ENCODE results near the gene CCDC127. TPM values are rescaled to one million over a fixed set of nuclear protein-coding genes. Genes with fewer than 3 reads are reported as not detected.
A peak's percentile ranks its signal among the peaks of the same experiment; 100 is the strongest.
"Not testable (repeated sequence)": the region's sequence is repeated elsewhere in the genome, so short reads cannot be mapped to it uniquely, and the experiment has no call there.

The CCDC127 gene, protein sequence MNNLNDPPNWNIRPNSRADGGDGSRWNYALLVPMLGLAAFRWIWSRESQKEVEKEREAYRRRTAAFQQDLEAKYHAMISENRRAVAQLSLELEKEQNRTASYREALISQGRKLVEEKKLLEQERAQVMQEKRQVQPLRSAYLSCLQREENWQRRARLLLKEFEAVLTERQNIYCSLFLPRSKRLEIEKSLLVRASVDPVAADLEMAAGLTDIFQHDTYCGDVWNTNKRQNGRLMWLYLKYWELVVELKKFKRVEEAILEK
- 6.3 TPM for total RNA-seq

DNA sequence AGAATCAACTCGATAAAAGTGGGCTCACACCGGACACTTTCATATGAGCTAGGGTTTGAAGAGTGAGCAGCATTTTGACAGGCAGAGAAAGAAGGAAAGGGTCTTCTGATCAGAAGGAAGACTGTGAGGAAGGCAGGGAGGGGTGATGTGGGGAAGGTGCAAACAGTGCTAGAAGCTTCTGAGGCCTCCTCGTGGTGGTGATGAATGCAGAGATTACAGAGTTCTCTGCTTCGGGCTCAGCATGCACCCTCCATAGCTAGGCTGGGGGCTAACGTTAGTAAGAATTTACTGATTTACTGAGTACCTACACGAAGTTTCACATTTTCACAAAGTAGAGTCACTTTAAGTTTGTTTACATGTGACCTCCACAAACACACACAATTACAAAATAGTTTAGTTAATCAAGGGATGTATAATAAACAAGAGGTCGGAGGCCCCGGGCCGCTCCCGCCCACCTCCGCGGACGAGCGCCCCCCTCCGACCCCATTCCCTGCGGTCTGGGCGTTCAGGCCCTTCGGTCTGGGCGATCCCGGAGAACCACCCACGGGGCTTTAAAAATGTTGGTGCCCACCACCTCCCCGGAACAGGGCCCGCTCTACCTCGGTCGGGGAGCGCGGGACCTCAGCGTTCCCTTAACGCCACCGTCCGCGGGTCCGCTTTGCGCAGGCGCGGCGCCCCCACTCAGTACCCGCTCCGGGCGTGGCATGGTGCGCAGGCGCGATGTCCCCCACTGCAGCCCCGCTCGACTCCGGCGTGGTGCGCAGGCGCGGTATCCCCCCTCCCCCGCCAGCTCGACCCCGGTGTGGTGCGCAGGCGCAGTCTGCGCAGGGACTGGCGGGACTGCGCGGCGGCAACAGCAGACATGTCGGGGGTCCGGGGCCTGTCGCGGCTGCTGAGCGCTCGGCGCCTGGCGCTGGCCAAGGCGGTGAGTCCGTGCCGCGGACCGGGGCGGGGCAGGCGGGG lies at the start of gene CCDC127, which contains the start of gene SDHA:
TSS of gene CCDC127 (minus strand) at position 660 of the 963 bp plus-strand sequence. CDS start 1,304 bp downstream, outside the sequence.
TSS of gene SDHA (plus strand) at position 827 of the 963 bp plus-strand sequence. CDS start at position 863, 36 bp downstream.
- not testable (repeated sequence) for H3K36me3 ChIP-seq (ENCODE audit: control insufficient read depth in 3 of 3, insufficient read depth in 3 of 3, low read length in 3 of 3); H3K27me3 ChIP-seq (ENCODE audit: control insufficient read depth in 3 of 3, insufficient read depth in 3 of 3, low read length in 3 of 3); H3K9me3 ChIP-seq (ENCODE audit: control insufficient read depth in 3 of 3, low read length in 3 of 3)
- H3K27ac ChIP-seq (ENCODE audit: low read depth, low read length), result peak within 1 kb of the TSS; percentile 96
- H3K4me3 ChIP-seq (ENCODE audit: low read length in 3 of 3), result peak within 1 kb of the TSS; percentile 82 to 93 (median 90)
- peaks cover 13 to 32% (median 23%) of the 10 kb centered on the region in 3 donors for H3K4me1 ChIP-seq (ENCODE audit: control insufficient read depth in 3 of 3, insufficient read depth in 3 of 3, low read length in 3 of 3)
- H3K9ac ChIP-seq (ENCODE audit: low read depth in 1 of 3, low read length in 3 of 3), result peak within 1 kb of the TSS; percentile 94 to 98 (median 97)

DNA sequence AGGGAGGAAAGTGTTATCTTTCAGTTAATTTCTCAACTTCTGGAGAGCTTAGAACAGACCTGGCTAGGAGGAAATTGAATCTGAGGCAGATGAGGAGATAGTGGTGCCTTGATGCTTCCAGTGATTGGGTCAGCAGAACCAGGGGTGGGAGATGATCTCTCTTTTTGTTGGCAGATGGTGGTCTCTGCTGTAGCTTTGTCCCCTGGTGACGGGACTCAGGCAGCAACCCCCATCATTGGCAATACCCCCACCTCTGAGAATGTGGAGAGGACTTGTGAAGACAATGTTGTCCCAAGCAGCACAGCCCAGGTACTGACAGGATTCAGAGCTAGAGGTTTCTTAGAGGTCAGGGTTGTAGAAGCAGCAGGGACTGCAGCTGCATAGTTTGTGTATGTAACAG lies 49.8 kb upstream of the CCDC127 start:
- H3K27ac ChIP-seq (ENCODE audit: low read depth, low read length), result no peak overlapping the region
- H3K36me3 ChIP-seq (ENCODE audit: control insufficient read depth in 3 of 3, insufficient read depth in 3 of 3, low read length in 3 of 3), result peaks cover 12 to 25% (median 22%) of the 10 kb centered on the region in 3 donors
- no peak overlapping the region for H3K9ac ChIP-seq (ENCODE audit: low read depth in 1 of 3, low read length in 3 of 3)

DNA sequence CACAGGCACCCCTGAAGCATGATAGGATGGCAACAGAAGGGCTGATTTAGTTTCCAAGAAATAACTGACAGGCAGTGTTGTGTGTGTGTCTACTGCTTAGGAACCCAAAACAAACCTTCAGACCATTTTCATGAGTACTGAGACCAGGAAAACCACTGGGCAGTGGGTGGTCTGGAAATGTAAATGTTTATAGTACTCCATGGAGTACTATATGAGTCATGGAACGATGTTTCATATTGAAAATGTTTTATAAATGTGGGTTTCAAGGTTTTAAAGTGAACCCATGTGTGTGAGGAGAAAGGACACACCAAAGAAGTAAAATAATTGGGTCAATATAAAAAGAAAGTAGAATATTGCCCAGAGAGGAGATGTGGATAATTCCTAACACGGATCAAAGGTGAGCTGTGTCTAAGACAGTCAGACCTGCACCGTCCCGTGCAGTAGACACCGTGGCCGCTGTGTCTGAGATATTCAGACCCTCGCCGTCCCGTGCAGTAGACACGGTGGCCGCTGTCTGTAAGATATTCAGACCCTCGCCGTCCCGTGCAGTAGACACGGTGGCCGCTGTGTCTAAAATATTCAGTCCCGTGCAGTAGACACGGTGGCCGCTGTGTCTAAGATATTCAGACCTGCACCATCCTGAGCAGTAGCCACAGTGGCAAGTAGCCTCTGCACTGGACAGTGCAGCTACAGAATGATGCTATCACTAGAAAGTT lies 48.5 kb upstream of the CCDC127 start:
- H3K4me3 ChIP-seq (ENCODE audit: low read length in 3 of 3); H3K4me1 ChIP-seq (ENCODE audit: control insufficient read depth in 3 of 3, insufficient read depth in 3 of 3, low read length in 3 of 3); H3K27ac ChIP-seq (ENCODE audit: low read depth, low read length); H3K9me3 ChIP-seq (ENCODE audit: control insufficient read depth in 3 of 3, low read length in 3 of 3); H3K9ac ChIP-seq (ENCODE audit: low read depth in 1 of 3, low read length in 3 of 3); H3K27me3 ChIP-seq (ENCODE audit: control insufficient read depth in 3 of 3, insufficient read depth in 3 of 3, low read length in 3 of 3): not testable (repeated sequence)
- peaks cover 12 to 25% (median 25%) of the 10 kb centered on the region in 3 donors for H3K36me3 ChIP-seq (ENCODE audit: control insufficient read depth in 3 of 3, insufficient read depth in 3 of 3, low read length in 3 of 3)

More for the DNA sequence above, 49.8 kb upstream of the CCDC127 start:
- Histone ChIP-seq H3K27me3 (ENCODE audit: control insufficient read depth in 3 of 3, insufficient read depth in 3 of 3, low read length in 3 of 3) (no peaks in the 10 kb centered on the region), H3K4me1 (ENCODE audit: control insufficient read depth in 3 of 3, insufficient read depth in 3 of 3, low read length in 3 of 3) (peaks cover 0 to 10% (median 6%) of the 10 kb centered on the region in 3 donors), H3K9me3 (ENCODE audit: control insufficient read depth in 3 of 3, low read length in 3 of 3) (no peaks in the 10 kb centered on the region), H3K4me3 (ENCODE audit: low read length in 3 of 3) (no peak overlapping the region)

DNA sequence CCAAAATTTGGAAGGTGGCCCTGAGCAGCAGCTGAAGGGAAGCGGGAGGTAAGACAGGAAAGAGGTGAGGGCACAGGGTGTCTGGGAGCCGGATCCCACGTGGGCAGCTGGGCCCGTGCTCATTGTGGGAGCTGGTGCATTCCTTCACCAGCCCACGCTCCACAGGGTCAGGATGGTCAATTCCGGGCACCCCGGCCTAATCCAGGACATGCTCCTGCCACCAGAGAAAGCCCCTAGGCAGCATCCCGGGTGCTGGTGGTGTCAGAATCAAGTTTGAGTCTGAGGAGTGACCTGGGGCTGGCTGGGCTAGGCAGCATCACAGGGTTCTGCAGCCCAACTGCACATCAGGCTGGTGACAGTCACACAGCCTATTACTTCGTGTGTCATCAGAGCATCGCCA lies 46.4 kb upstream of the CCDC127 start:
- H3K4me3 ChIP-seq (ENCODE audit: low read length in 3 of 3), result no peak overlapping the region
- H3K27me3 ChIP-seq (ENCODE audit: control insufficient read depth in 3 of 3, insufficient read depth in 3 of 3, low read length in 3 of 3), result no peaks in the 10 kb centered on the region
- H3K4me1 ChIP-seq (ENCODE audit: control insufficient read depth in 3 of 3, insufficient read depth in 3 of 3, low read length in 3 of 3), result peaks cover 0 to 6% (median 6%) of the 10 kb centered on the region in 3 donors
- H3K27ac ChIP-seq (ENCODE audit: low read depth, low read length), result peak overlapping the region; percentile 15
- H3K36me3 ChIP-seq (ENCODE audit: control insufficient read depth in 3 of 3, insufficient read depth in 3 of 3, low read length in 3 of 3), result peaks cover 12 to 25% (median 25%) of the 10 kb centered on the region in 3 donors
- H3K9ac ChIP-seq (ENCODE audit: low read depth in 1 of 3, low read length in 3 of 3), result no peak overlapping the region
- H3K9me3 ChIP-seq (ENCODE audit: control insufficient read depth in 3 of 3, low read length in 3 of 3), result no peaks in the 10 kb centered on the region

DNA sequence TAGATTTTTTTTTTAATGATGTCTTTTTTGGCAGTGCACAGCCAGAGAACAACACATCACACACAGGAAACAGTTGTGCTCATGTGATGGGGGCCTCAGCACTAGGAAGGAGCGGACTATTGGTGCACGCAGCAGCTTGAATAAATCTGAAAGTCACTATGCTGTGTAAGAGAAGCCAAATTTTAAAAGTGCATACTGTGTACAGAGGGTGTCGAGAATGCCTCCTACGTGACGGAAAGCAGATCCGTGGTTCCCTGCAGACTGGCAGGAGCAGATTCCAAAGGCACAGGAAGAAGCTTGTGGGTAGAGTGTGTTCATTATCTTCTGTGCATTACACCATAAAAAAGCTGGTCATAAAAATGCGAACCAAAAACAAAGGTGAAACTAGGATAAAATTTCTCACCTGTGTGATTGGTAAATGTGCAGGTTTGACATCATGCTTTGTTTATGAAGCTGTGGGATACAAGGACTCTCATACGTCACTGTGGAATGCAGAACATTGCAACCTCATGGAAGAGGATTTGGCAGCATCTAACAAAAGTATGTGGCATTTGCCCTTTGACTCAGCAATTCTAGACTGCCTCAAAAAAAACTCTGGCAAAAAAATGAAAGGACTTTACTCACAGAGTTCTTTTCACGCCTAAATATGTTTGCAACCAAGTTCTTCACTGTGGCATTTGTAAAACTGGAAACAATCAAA lies 45.5 kb upstream of the CCDC127 start:
- H3K4me1 ChIP-seq (ENCODE audit: control insufficient read depth in 3 of 3, insufficient read depth in 3 of 3, low read length in 3 of 3); H3K4me3 ChIP-seq (ENCODE audit: low read length in 3 of 3); H3K9me3 ChIP-seq (ENCODE audit: control insufficient read depth in 3 of 3, low read length in 3 of 3); H3K9ac ChIP-seq (ENCODE audit: low read depth in 1 of 3, low read length in 3 of 3); H3K27me3 ChIP-seq (ENCODE audit: control insufficient read depth in 3 of 3, insufficient read depth in 3 of 3, low read length in 3 of 3): not testable (repeated sequence)
- Histone ChIP-seq H3K27ac (ENCODE audit: low read depth, low read length) (peak overlapping the region; percentile 30), H3K36me3 (ENCODE audit: control insufficient read depth in 3 of 3, insufficient read depth in 3 of 3, low read length in 3 of 3) (peaks cover 12 to 26% (median 25%) of the 10 kb centered on the region in 3 donors)

DNA sequence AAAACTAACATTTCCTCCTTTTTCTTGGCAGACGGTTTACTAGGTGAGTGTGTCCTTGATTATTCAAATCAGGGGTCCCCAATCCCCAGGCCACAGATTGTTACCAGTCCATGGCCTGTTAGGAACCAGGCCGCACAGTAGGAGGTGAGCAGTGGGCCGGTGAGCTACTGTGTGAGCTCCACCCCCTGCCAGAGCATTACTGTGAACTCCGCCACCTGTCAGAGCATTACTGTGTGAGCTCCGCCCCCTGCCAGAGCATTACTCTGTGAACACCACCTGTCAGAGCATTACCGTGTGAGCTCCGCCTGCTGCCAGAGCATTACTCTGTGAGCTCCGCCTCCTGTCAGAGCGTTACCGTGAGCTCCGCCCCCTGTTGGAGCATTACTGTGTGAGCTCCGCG lies 39.2 kb upstream of the CCDC127 start:
- peaks cover 25 to 35% (median 30%) of the 10 kb centered on the region in 3 donors for H3K36me3 ChIP-seq (ENCODE audit: control insufficient read depth in 3 of 3, insufficient read depth in 3 of 3, low read length in 3 of 3)
- peaks cover 0 to 2% (median 0%) of the 10 kb centered on the region in 3 donors for H3K9me3 ChIP-seq (ENCODE audit: control insufficient read depth in 3 of 3, low read length in 3 of 3)
- H3K27me3 ChIP-seq (ENCODE audit: control insufficient read depth in 3 of 3, insufficient read depth in 3 of 3, low read length in 3 of 3), result no peaks in the 10 kb centered on the region
- no peak overlapping the region for H3K4me3 ChIP-seq (ENCODE audit: low read length in 3 of 3)
- H3K4me1 ChIP-seq (ENCODE audit: control insufficient read depth in 3 of 3, insufficient read depth in 3 of 3, low read length in 3 of 3), result no peaks in the 10 kb centered on the region
- no peak overlapping the region for H3K9ac ChIP-seq (ENCODE audit: low read depth in 1 of 3, low read length in 3 of 3)
- no peak overlapping the region for H3K27ac ChIP-seq (ENCODE audit: low read depth, low read length)

DNA sequence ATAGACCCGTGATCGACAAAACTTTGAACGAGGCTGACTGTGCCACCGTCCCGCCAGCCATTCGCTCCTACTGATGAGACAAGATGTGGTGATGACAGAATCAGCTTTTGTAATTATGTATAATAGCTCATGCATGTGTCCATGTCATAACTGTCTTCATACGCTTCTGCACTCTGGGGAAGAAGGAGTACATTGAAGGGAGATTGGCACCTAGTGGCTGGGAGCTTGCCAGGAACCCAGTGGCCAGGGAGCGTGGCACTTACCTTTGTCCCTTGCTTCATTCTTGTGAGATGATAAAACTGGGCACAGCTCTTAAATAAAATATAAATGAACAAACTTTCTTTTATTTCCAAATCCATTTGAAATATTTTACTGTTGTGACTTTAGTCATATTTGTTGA lies 38.4 kb upstream of the CCDC127 start:
- not testable (repeated sequence) for H3K4me1 ChIP-seq (ENCODE audit: control insufficient read depth in 3 of 3, insufficient read depth in 3 of 3, low read length in 3 of 3); H3K27me3 ChIP-seq (ENCODE audit: control insufficient read depth in 3 of 3, insufficient read depth in 3 of 3, low read length in 3 of 3); H3K9me3 ChIP-seq (ENCODE audit: control insufficient read depth in 3 of 3, low read length in 3 of 3); H3K27ac ChIP-seq (ENCODE audit: low read depth, low read length); H3K9ac ChIP-seq (ENCODE audit: low read depth in 1 of 3, low read length in 3 of 3); H3K4me3 ChIP-seq (ENCODE audit: low read length in 3 of 3)
- H3K36me3 ChIP-seq (ENCODE audit: control insufficient read depth in 3 of 3, insufficient read depth in 3 of 3, low read length in 3 of 3), result peaks cover 29 to 40% (median 35%) of the 10 kb centered on the region in 3 donors

DNA sequence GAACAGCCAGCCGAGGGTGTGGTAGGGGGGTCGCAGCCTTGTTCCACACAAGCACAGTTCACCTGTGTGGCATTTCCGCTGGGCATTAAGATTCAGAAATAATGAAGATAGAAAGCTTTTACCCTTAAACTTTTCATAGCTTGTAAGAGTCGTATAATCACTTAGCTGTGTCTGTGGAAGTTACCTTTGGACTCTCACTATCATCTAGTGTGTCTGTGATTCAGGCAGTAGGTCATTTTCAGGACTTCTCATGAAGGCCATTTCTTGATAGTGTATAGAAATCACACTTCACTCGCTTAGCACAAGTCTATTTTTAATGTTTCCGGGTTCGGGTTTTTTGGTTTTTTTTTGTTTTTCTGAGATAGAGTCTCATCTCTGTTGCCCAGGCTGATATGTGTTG lies 37.2 kb upstream of the CCDC127 start:
- H3K4me3 ChIP-seq (ENCODE audit: low read length in 3 of 3); H3K27ac ChIP-seq (ENCODE audit: low read depth, low read length); H3K27me3 ChIP-seq (ENCODE audit: control insufficient read depth in 3 of 3, insufficient read depth in 3 of 3, low read length in 3 of 3); H3K9ac ChIP-seq (ENCODE audit: low read depth in 1 of 3, low read length in 3 of 3); H3K9me3 ChIP-seq (ENCODE audit: control insufficient read depth in 3 of 3, low read length in 3 of 3); H3K4me1 ChIP-seq (ENCODE audit: control insufficient read depth in 3 of 3, insufficient read depth in 3 of 3, low read length in 3 of 3): not testable (repeated sequence)
- H3K36me3 ChIP-seq (ENCODE audit: control insufficient read depth in 3 of 3, insufficient read depth in 3 of 3, low read length in 3 of 3), result peaks cover 31 to 44% (median 38%) of the 10 kb centered on the region in 3 donors

DNA sequence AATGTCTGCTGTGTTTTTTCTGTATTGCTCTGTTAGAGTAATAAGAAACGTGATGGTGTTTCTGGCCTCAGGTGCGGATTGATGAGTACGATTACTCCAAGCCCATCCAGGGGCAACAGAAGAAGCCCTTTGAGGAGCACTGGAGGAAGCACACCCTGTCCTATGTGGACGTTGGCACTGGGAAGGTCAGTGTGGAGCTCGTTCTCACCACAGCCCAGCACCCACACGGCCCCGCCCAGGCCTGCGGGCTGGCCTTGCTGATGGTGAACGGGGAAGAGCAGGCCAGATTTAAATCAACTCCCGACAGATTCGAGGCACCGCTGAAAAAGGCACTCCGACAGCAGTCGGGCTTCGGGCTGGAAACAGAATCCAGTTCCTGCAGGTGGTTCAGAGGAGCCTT lies 36.4 kb upstream of the CCDC127 start:
- H3K4me1 ChIP-seq (ENCODE audit: control insufficient read depth in 3 of 3, insufficient read depth in 3 of 3, low read length in 3 of 3); H3K27ac ChIP-seq (ENCODE audit: low read depth, low read length); H3K9ac ChIP-seq (ENCODE audit: low read depth in 1 of 3, low read length in 3 of 3); H3K4me3 ChIP-seq (ENCODE audit: low read length in 3 of 3); H3K27me3 ChIP-seq (ENCODE audit: control insufficient read depth in 3 of 3, insufficient read depth in 3 of 3, low read length in 3 of 3); H3K9me3 ChIP-seq (ENCODE audit: control insufficient read depth in 3 of 3, low read length in 3 of 3): not testable (repeated sequence)
- peaks cover 31 to 46% (median 39%) of the 10 kb centered on the region in 3 donors for H3K36me3 ChIP-seq (ENCODE audit: control insufficient read depth in 3 of 3, insufficient read depth in 3 of 3, low read length in 3 of 3)

Measured in skeletal muscle tissue (tissue), 4 donors.